ENCODE results near the gene COL4A5. TPM values are rescaled to one million over a fixed set of nuclear protein-coding genes. Genes with fewer than 3 reads are reported as not detected.
"Not testable (repeated sequence)": the region's sequence is repeated elsewhere in the genome, so short reads cannot be mapped to it uniquely, and the experiment has no call there.

Gene COL4A5
- total RNA-seq = 10 to 100 TPM in 4 of 7 donors, 1 to 10 TPM in 3; 6.2 to 19.6 (median 13.1) TPM
- polyA plus RNA-seq = 1 to 10 TPM; 2.1 to 2.7 (median 2.4) TPM
- long read RNA-seq, donor 1, partial matches to known transcripts = 0 of 4 reads
- long read RNA-seq, donor 1, other reads (novel, unspliced or antisense) = 0 of 4 reads
- long read RNA-seq, donor 2, full-length matches to known transcripts = 5 of 5 reads
- long read RNA-seq, donor 2, partial matches to known transcripts = 0 of 5 reads
- long read RNA-seq, donor 2, other reads (novel, unspliced or antisense) = 0 of 5 reads

DNA sequence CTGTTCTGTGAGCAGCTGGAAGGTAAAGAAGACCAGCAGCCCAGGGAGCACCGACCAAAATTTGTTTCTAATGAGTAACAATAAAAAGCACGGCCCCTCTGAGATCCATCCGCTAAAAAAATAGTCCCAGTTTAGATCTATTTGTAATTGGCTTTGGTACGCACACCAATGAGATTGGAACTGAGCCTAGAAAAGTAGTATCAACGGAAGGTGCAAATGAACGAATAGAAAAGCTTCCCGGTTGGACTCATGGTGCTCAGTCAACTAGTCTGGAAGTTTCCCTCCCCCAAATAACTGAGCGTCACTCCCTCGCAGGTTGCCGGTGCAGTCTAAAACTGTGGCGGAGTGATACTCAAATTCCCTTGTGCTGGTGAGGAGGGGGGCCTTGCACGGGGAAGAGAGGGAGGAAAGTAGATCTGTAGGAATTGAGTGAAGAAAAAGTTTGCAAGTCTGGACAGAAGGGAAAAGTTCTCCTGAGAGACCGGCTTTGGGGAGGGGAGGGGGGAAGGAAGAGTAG, at the start of gene COL4A5:
TSS of gene COL4A5 (plus strand) at position 413 of the 517 bp plus-strand sequence. CDS start 288 bp downstream, outside the sequence.
- H3K27ac ChIP-seq = peak within 1 kb of the TSS in 2 of 8 donors; percentile 22 to 33
- peaks cover 0 to 34% (median 16%) of the 10 kb centered on the region in 7 donors for H3K27me3 ChIP-seq (replicated peaks in 1 of 7)
- H3K9me3 ChIP-seq = no peaks in the 10 kb centered on the region
- no peaks in the 10 kb centered on the region for H3K36me3 ChIP-seq
- TF ChIP-seq, protein P1, sequence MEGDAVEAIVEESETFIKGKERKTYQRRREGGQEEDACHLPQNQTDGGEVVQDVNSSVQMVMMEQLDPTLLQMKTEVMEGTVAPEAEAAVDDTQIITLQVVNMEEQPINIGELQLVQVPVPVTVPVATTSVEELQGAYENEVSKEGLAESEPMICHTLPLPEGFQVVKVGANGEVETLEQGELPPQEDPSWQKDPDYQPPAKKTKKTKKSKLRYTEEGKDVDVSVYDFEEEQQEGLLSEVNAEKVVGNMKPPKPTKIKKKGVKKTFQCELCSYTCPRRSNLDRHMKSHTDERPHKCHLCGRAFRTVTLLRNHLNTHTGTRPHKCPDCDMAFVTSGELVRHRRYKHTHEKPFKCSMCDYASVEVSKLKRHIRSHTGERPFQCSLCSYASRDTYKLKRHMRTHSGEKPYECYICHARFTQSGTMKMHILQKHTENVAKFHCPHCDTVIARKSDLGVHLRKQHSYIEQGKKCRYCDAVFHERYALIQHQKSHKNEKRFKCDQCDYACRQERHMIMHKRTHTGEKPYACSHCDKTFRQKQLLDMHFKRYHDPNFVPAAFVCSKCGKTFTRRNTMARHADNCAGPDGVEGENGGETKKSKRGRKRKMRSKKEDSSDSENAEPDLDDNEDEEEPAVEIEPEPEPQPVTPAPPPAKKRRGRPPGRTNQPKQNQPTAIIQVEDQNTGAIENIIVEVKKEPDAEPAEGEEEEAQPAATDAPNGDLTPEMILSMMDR (IDR thresholded peaks at IDR 0.05 in 8 of 11, conservative IDR thresholded peaks at IDR 0.05 in 3 of 11) = no peak
- no peak for TF ChIP-seq POLR2A (IDR thresholded peaks at IDR 0.05)
- no peak for TF ChIP-seq POLR2AphosphoS5 (IDR thresholded peaks at IDR 0.05)
- WGBS, 5 donors = 2 to 23% (median 6%) methylated on average over 12 to 13 of the region's 13 CpGs
- no peak for DNase-seq
- peak within 1 kb of the TSS in 7 of 8 donors; percentile 5 to 59 (median 25) for H3K4me3 ChIP-seq
- H3K4me1 ChIP-seq = no peaks in the 10 kb centered on the region
- intact Hi-C loops (cut with DNase I; ENCODE audit: low total_unique reads) = no loop called here

DNA sequence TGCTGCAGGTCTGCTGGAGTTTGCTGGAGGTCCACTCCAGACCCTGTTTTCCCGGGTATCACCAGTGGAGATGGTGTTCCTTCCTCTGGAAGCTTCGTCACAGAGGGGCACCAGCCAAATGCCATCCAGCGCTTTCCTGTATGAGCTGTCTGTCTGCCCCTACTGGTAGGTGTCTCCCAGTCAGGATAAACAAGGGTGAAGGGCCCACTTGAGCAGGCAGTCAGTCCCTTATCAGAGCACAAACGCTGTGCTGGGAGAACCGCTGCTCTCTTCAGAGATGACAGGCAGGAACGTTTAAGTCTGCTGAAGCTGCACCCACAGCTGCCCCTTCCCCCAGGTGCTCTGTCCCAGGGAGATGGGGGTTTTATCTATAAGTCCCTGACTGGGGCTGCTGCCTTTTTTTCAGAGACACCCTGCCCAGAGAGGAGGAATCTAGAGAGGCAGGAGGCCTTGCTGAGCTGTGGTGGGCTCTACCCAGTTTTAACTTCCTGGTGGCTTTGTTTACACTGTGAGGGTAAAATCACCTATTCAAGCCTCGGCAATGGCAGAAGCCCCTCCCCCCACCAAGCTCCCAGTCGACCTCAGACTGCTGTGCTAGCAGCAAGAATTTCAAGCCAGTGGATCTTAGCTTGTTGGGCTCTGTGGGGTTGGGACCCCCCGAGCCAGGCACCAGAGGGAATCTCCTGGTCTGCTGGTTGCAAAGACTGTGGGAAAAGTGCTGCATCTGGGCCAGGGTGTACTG, 48.5 kb upstream of the COL4A5 start:
- H3K27me3 ChIP-seq (replicated peaks in 1 of 7) = peaks cover 0 to 10% (median 0%) of the 10 kb centered on the region in 7 donors
- WGBS, 5 donors = 53 to 81% (median 60%) methylated on average over 3 to 9 of the region's 9 CpGs
- intact Hi-C loops (cut with DNase I; ENCODE audit: low total_unique reads); DNase-seq; H3K36me3 ChIP-seq; H3K4me3 ChIP-seq; H3K27ac ChIP-seq; H3K4me1 ChIP-seq: not testable (repeated sequence)
- peaks cover 0 to 11% (median 0%) of the 10 kb centered on the region in 8 donors for H3K9me3 ChIP-seq

DNA sequence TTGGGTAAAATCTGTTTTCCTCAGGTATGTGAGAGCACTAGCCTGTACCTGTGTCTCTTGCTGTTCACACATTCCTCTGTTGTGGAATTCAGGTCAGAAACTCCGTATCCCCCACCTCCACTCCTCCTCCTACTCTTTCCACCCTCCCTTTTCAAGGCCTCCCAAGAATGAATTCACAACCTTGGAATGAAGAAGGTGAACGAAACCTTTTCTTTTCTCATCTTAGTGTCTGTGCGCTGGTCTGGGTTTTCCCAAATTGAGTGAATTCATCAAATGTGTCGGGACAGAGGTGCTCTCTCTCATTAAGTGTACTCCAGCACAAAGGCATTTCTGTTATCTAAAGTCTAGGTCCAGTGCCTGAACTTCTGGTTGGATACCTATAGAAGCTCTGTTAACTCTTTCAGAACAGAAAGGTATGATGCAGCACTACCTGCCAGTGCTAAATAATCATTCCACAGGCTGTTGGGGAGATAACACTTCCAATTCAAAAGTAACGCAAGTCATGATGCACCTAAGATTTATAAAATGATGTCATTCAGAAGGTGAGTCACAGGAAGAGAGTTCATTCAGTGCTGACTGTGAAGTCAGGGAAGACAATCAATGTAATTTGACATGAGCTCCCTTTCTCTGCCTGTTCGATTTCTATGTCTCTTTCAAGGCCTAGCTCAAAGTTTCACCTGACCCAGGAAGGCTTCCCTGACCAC, 43.3 kb upstream of the COL4A5 start:
- DNase-seq = no peak
- intact Hi-C loops (cut with DNase I; ENCODE audit: low total_unique reads) = no loop called here
- H3K4me3 ChIP-seq = no peak overlapping the region
- no peaks in the 10 kb centered on the region for H3K36me3 ChIP-seq
- WGBS, 5 donors = 58 to 89% (median 78%) methylated on average over 6 of the region's 6 CpGs
- H3K9me3 ChIP-seq = no peaks in the 10 kb centered on the region
- H3K4me1 ChIP-seq = no peaks in the 10 kb centered on the region
- peaks cover 0 to 7% (median 0%) of the 10 kb centered on the region in 7 donors for H3K27me3 ChIP-seq (replicated peaks in 1 of 7)
- TF ChIP-seq POLR2AphosphoS5 (IDR thresholded peaks at IDR 0.05) (no peak), POLR2A (IDR thresholded peaks at IDR 0.05) (no peak)
- TF ChIP-seq, protein P1 (IDR thresholded peaks at IDR 0.05 in 8 of 11, conservative IDR thresholded peaks at IDR 0.05 in 3 of 11) = no peak
- no peak overlapping the region for H3K27ac ChIP-seq

DNA sequence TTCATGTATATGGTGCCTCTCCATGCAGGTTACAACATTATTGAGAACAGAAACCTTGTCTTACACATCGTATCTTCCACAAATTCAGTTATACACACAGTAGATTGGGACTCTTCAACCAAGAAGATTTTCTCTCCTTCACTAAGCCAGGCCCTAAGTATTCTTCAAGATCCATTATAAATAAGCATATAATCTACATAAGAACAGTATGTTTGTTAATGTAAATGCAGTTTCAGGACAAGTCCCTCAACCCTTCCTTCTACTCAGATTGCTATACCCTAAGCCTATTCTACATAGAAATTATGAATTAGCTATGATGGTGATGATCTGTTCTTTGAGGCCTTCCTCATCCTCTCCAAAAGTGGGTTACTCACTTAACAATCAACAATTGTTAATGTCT, 42.7 kb upstream of the COL4A5 start:
- no peaks in the 10 kb centered on the region for H3K9me3 ChIP-seq

More for the DNA sequence above, 42.7 kb upstream of the COL4A5 start:
- no peaks in the 10 kb centered on the region for H3K4me1 ChIP-seq
- no peak for DNase-seq
- H3K36me3 ChIP-seq = no peaks in the 10 kb centered on the region
- TF ChIP-seq POLR2A (IDR thresholded peaks at IDR 0.05) (no peak), POLR2AphosphoS5 (IDR thresholded peaks at IDR 0.05) (no peak)
- TF ChIP-seq, protein P1 (IDR thresholded peaks at IDR 0.05 in 8 of 11, conservative IDR thresholded peaks at IDR 0.05 in 3 of 11) = no peak
- 56 to 100% (median 87%) methylated on average over 1 of the region's 1 CpG for WGBS, 5 donors
- intact Hi-C loops (cut with DNase I; ENCODE audit: low total_unique reads) = no loop called here
- peaks cover 0 to under 1% (median 0%) of the 10 kb centered on the region in 7 donors for H3K27me3 ChIP-seq (replicated peaks in 1 of 7)
- no peak overlapping the region for H3K27ac ChIP-seq
- no peak overlapping the region for H3K4me3 ChIP-seq
